Activated CD4-positive, alpha-beta T cell treated with anti-CD3 and anti-CD28 coated beads for 4 hours (primary cell): ENCODE results near the gene PTRHD1.
"Not testable (repeated sequence)": the region's sequence is repeated elsewhere in the genome, so short reads cannot be mapped to it uniquely, and the experiment has no call there.

Source experiments
- DNase-seq, 2 donors: peaks; one replicate each; pipeline ENCODE4 v3.0.0-alpha.2; 2020

The PTRHD1 gene

DNA sequence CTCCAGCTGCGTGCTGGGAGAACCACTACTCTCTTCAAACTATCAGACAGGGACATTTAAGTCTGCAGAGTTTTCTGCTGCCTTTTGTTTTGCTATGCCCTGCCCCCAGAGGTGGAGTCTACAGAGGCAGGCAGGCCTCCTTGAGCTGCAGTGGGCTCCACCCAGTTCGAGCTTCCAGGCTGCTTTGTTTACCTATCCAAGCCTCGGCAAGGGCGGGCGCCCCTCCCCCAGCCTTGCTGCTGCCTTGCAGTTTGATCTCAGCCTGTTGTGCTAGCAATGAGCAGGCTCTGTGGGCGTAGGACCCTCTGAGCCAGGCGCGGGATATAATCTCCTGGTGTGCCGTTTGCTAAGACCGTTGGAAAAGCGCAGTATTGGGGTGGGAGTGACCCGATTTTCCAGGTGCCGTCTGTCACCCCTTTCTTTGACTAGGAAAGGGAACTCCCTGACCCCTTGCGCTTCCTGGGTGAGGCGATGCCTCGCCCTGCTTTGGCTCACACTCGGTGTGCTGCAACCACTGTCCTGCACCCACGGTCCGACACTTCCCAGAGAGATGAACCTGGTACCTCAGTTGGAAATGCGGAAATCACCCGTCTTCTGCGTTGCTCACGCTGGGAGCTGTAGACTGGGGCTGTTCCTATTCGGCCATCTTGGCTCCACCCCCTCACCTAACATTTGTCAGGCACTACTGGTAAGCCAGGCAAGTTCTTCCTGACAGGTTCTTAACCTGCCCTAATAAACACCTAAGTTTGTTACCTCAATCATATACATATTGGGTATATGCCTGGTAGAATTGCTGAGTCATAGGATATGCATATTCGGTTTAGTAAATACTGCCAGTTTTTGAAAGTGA lies 12.8 kb upstream of the PTRHD1 start:
- not testable (repeated sequence) for DNase-seq

GRCh38 chr2:24800487-24800886 lies 7.3 kb upstream of the PTRHD1 start:
- not testable (repeated sequence) for DNase-seq

- DNase-seq: no peak
These were observed 4.5 kb upstream of the PTRHD1 start for GRCh38 chr2:24797644-24798043.

- DNase-seq: no peak
These were observed 707 bp upstream of the PTRHD1 start for GRCh38 chr2:24793761-24794435.

- no peak for DNase-seq
These were observed 683 bp downstream of the PTRHD1 start for GRCh38 chr2:24792542-24792873.

GRCh38 chr2:24791452-24791851 lies 1.7 kb downstream of the PTRHD1 start:
- no peak for DNase-seq

GRCh38 chr2:24788816-24789215 lies 4.4 kb downstream of the PTRHD1 start:
- no peak for DNase-seq

- DNase-seq: no peak
These were observed 5.7 kb downstream of the PTRHD1 start for GRCh38 chr2:24787532-24787931.

- DNase-seq: no peak
These were observed 7.4 kb downstream of the PTRHD1 start for GRCh38 chr2:24785671-24786321.

DNA sequence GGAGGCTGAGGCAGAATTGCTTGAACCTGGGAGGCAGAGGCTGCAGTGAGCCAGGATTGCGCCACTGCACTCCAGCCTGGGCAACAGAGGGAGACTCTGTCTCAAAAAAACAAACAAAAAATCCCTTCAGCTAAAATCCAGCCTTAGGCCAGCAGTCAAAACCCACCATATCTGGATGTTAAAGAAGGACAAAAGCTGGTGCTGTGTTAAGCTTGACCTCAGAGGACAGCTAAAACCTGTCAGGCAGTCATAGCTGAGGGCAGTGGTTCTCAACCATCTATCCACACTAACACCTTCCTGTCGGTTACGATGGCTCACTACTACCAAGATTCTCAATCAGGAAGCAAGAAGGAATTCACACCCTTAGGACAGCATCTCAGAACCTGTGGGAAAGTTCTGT lies 9.6 kb downstream of the PTRHD1 start:
- DNase-seq: no peak

GRCh38 chr2:24779116-24779515 lies 14.1 kb downstream of the PTRHD1 start:
- DNase-seq: no peak

- DNase-seq: no peak
These were observed 18.8 kb downstream of the PTRHD1 start for GRCh38 chr2:24774373-24774772.

DNA sequence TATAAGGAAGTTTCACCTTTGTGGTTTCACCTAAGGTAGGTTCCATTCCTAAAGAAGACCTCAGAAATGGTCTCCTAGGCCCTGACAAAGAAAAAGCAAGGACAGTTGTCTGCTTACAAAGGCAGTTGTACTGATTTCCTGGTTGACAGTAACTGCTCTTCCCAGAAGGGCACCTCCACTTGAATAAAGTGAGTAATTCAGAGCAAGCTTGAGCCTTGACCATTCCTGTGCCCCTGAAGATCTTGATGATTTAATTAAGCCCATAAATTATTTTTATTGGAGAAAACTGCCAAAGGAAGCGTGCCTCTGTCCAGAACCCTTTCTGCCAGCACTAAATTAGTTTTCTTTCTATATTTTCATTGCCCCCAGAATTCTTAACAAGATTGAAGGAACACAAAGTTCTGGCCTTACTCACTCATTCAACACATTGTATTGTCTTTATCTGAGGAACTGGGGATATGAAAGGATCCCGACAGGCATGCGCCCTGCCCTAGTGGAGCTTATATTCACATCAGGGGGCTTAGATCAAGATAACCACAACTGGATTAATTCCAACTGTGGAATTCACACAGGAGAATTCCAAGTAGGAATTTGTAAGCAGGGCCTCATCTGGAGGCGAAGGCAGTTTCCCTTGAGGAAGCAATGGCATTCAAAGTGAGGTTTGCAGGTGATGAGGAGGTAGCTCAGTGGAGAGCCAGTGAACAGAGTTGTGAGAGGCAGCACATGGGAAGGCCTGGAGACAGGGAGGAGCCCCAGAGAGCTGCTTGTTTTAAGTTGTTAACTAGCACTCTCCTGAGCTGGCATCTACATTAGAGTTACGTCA lies 21.2 kb downstream of the PTRHD1 start:
- no peak for DNase-seq

DNA sequence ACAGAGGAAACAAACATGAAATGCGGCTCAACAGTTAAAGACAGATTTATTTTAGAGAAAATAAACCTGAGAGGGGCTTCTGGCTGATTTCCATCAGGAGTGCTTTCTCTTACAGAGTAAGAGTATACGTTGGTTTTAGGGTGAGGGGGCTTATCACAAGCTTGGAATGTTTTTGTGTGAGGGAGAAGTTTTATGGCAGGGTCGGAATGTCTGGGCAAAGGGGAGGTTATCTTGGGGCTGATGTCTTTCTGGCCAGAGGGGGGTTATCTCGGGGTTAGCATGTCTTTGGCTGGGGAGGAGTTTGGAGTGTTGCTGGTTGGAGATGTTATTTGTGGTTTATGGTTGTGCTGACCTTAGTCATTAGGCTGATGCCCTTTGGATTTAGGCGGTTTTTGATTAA lies 22.1 kb downstream of the PTRHD1 start:
- no peak for DNase-seq

DNA sequence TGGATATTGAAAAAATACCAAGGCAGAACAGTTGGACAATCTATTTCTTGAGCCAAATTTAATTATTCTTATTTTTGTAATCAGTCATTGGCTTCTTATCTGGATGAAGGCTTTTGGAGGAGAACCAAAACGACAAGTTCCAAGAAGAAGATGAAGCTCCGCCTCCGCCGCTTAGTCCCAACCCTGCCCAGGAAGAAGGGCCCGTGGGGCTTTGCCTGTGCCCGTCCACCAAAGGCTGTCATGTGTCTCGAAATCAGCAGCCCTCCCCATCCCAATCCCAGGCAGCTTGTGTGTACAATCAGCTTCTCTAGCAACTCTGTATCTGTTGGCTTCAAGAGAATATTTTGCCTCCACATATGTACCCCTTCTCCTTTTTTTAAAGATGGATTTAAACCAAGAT lies 24.6 kb downstream of the PTRHD1 start:
- no peak for DNase-seq

GRCh38 chr2:24768013-24768412 lies 25.2 kb downstream of the PTRHD1 start:
- no peak for DNase-seq

- no peak for DNase-seq
These were observed 26.6 kb downstream of the PTRHD1 start for GRCh38 chr2:24766609-24767008.

GRCh38 chr2:24763843-24764242 lies 29.3 kb downstream of the PTRHD1 start:
- DNase-seq: no peak

DNA sequence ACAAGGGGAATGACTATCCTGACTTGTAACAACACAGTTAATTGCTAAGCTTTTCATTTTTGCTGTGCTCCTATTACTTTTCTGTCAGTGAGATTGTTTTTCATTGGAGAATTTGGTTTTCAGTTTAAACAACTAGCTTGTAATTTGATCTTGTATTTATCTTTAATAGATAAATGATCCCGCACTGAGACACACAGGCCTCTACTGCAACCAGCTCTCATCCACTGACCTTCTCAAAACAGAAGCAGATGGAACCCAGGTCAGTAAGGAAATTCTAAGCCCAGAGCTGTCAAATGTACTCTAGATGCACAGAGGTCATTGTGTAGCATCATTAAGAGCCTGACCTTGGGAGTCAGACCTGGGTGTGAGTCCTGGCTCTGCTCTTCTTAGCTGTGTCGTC lies 30.7 kb downstream of the PTRHD1 start:
- DNase-seq: no peak

DNA sequence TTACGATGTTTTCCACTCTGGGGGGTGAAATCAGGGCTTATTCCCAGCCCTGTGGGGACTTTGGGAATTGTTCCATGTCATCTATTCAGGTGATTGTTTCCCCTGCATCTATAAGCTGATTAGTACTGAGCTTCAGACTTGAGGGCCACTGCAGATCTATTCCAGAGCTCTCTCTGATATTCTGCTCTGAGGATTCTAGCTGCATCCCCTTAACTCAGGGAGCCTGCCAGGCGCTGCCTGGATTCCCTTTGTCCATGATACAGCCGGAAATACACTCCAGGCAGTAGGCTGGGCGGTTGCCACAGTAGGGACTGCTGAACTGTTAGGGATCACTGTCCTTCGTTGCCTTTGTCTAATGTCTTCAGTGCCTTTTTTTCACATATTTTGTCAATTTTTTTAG lies 31.3 kb downstream of the PTRHD1 start:
- DNase-seq: no peak

DNA sequence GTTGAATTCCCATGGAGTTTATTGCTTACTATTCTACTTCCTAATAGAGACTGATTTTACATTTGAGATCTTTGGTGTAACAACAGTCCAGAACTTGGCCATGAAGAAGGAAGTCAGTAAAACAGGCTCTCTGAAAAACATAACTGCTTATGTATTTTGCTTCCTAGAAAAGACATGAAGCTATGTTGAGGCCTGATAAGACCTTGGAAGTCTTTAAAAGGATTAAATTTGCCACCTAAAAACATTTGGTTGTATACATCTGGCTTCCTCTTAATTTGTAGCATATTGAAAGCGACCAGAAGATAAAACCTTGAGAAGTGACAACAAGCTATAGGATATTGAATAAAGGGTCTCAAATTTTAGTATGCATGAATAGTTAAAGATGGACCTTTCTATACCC lies 36.4 kb downstream of the PTRHD1 start:
- no peak for DNase-seq

- DNase-seq: no peak
These were observed 38.0 kb downstream of the PTRHD1 start for GRCh38 chr2:24754985-24755705.
